ENCODE measurements around the gene GRAMD1B.
A peak's percentile ranks its signal among the peaks of the same experiment; 100 is the strongest.
"Not testable (repeated sequence)": the region's sequence is repeated elsewhere in the genome, so short reads cannot be mapped to it uniquely, and the experiment has no call there.

Gene GRAMD1B

DNA sequence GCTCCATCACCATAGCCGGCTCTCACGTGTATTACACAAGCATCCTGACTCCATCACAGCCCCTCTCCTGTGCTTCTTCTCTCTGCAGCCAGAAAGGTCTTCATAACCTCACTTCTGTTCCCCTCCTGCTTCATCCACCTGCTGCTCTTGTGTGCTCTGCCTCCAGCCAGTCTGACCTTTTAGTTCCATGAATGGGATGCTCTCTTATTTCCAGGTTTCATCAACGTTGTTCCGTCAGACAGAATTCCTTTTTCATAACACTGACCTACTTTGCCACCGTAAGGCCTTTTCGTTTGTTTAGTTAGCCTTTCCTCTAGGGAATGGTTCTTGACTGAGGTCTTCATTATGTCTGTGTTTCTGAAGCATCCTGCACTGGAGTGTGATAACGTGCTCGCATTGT lies 18.8 kb downstream of the GRAMD1B start:
- no peak for DNase-seq

GRCh38 chr11:123449436-123449835 lies 19.4 kb downstream of the GRAMD1B start:
- DNase-seq = no peak

DNA sequence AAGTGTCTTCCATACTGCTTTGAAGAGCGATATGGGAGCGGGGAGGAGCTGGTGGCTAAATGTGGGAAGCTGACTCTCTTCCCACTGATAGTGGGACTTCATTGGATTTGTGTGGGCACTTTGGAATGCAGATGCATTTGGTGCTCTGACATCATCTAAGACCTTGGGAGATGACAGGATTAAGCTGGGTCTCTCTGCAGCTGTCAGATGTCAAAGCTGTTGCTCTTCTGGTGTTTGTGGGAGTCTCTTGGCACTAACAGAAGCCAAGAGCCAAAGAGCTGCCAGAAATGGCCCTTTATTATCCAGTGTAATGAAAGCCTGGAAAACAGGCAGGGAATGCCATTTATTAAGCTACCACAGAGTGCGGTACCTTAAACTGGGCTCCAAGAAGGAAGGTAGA lies 20.6 kb downstream of the GRAMD1B start:
- DNase-seq = peak; percentile 95

- peak; percentile 98 for DNase-seq
These were observed 21.2 kb downstream of the GRAMD1B start for GRCh38 chr11:123451183-123451781.

GRCh38 chr11:123452794-123453193 lies 22.7 kb downstream of the GRAMD1B start:
- no peak for DNase-seq

GRCh38 chr11:123454060-123454651 lies 24.1 kb downstream of the GRAMD1B start:
- DNase-seq = no peak

GRCh38 chr11:123454796-123455195 lies 24.7 kb downstream of the GRAMD1B start:
- no peak for DNase-seq

DNA sequence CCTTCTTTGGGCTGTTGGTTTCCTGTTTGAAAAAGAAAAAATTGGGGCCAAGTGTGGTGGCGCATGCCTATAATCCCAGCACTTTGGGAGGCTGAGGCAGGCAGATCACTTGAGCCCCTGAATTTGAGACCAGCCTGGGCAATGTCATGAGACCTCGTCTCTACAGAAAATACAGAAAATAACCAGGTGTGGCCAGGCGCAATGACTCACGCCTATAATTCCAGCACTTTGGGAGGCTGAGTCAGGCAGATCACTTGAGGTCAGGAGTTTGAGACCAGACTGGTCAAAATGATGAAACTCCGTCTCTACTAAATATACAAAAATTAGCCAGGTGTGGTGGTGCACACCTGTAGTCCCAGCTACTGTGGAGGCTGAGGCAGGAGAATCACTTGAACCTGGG lies 26.4 kb downstream of the GRAMD1B start:
- not testable (repeated sequence) for DNase-seq

GRCh38 chr11:123457187-123457770 lies 27.2 kb downstream of the GRAMD1B start:
- DNase-seq = no peak

- DNase-seq = no peak
These were observed 28.4 kb downstream of the GRAMD1B start for GRCh38 chr11:123458501-123458900.

DNA sequence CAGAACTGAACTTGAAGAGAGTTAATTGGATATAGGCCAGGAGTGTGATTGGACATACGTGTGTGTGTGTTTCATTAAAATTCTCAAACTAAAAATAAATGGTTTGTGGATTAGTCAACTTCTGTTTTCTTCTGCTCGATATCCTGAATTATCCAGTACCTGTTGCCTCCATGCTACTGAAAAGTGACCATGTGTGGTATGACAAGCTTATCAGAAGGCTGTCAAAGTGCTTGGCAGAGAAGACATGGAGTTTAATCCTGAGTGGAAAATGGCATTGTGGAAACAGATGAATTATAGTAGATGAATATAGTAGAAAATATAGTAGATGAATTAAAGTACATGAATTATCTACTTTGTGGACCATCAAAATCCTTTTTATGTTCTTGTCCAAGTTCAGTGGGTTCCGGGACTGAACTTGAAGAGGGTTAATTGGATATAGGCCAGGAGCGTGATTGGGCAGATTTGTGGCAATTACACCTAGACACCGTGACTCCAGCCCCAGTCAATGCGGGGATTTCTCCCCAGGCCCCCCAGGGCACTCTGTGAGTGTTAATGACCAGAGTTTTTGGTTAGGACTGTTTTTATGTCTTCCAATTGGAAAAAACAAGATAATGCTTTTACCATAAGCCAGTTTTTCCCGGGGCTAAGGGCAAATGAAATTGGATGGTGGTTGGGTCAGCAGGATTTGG lies 30.1 kb downstream of the GRAMD1B start:
- no peak for DNase-seq

DNA sequence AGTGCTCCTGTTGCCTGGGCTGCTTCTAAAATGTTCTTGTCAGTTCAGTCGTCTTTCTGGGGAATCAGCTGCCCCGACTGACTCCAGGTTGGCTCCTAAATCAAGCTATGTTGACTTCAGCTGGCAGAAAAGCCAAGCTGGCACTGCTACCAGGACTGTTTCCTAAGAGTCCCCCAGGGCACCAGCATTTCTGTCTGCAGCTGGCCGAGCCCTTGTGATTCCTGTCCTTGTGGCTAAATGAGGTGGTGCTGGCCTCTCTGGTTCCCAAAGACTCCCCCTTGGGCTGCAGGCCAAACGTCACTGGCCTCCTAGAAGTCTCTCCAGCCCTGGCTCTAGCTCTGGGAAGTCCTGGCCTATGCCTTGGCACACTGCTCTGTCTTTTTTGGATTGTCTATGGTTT lies 31.1 kb downstream of the GRAMD1B start:
- DNase-seq = no peak

GRCh38 chr11:123465667-123466066 lies 35.6 kb downstream of the GRAMD1B start:
- not testable (repeated sequence) for DNase-seq

DNA sequence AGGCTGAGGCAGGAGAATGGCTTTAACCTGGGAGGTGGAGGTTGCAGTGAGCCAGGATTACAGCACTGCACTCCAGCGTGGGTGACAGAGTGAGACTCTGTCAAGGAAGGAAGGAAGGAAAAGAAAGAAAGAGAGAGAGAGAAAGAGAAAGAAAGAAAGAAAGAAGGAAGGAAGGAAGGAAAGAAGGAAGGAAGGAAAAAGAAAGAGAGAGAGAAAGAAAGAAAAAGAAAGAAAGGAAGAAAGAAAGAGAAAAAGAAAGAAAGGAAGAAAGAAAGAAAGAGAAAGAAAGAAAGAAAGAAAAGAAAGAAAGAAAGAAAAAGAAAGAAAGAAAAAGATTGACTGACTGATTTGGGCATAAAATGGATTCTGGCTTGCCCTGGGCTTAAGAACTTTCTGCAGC lies 36.1 kb downstream of the GRAMD1B start:
- DNase-seq = not testable (repeated sequence)

DNA sequence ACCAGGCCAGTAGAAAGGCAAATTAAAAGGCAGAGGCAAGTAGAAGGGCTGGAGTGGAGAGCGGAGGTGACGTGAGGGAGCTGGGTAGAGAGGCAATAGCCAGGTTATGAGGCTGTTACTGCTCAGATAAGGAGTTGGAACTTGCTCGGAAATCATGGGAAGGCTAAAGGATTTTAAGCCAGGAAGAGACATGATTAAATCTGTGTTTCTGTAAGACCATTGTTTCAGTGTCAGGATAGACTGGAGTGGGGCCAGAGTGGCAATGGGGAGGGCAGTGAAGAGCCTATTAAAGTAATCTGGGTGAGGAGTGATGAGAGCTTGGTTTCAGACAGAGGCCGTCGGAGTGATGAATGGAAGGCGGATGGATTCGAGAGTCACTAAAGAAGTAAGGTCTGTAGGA lies 39.0 kb downstream of the GRAMD1B start:
- DNase-seq = no peak

DNA sequence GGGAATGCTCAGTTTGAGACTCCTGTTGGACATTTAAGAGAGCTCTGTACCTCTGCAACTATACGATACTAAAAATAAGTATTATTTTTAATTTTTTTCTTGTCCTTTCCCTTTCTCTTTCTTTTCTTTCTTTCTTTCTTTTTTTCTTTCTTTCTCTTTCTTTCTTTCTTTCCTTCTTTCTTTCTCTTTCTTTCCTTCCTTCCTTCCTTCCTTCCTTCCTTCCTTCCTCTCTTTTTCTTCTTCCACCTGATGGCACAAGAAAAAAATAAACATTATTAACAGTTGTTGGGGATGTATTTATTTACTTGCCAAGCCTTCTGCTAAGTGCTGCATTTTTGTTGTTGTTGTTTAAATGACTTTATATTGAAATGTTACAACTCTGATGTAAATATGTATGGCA lies 39.5 kb downstream of the GRAMD1B start:
- DNase-seq = no peak

DNA sequence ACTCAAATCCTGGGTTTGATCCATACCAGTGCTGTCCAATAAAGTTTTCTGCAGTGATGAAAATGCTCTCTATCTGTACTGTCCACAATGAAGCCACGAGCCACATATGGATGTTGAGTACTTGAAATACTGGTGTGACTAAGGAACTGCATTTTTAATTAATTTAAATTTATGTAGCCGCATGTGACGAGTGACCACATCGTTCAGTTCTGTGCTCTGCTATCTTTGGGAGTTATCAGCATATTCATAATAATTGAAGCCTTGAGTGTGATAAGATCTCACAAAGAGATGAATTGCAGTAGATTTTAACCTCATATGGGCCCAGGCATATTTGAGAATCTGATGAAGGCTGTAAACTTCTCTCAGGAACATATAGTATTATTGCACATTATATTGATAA lies 40.8 kb downstream of the GRAMD1B start:
- DNase-seq = no peak

- DNase-seq = no peak
These were observed 42.3 kb downstream of the GRAMD1B start for GRCh38 chr11:123472236-123472935.

GRCh38 chr11:123473941-123474677 lies 44.0 kb downstream of the GRAMD1B start:
- DNase-seq = no peak

- DNase-seq = no peak
These were observed 44.9 kb downstream of the GRAMD1B start for GRCh38 chr11:123474994-123475393.

GRCh38 chr11:123475469-123475868 lies 45.4 kb downstream of the GRAMD1B start:
- DNase-seq = peak; percentile 32

DNA sequence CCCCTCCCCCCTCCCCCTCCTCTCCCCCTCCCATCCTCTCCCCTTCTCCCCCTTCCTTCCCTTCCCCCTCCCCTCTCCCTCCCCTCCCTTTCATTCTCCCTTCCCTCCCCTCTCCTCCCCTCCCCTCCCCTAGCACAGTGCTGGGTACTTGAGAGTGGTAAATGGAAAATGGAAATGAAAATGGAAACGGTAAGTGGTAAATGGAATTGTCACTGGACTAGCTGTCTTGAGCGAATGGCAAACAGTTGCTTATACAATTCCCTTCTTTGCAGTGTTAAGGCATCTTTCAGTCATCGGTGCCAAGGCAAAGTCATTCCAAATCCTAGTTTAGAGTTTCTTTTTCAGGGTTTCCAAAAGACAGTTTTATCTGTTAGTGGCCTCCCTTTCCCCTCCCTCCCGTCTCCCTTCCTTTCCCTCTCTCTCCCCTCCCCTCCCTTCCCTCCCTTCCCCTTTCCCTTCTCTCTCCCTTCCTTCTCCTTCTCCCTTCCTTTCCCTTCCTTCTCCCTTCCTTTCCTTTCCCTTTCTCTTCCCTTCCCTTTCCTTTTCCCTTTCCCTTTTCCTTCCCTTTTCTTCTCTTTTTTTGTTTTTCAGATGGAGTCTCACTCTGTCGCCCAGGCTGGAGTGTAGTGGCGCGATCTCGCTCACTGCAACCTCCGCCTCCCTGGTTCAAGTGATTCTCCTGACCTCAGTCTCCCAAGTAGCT lies 47.3 kb downstream of the GRAMD1B start:
- no peak for DNase-seq

All from NCI-H2081 treated with DMSO at 0.1 percent for 48 hours (cell line).